Stimulated activated naive B cell treated with anti-CD40 and anti-IgM and Interleukin-4, amounts not matched to agents 10 μg/mL and 1 μg/mL and 100 μg/mL, for 72 hours (primary cell): Measurements from ENCODE around the gene CASTOR1.
A peak's percentile ranks its signal among the peaks of the same experiment; 100 is the strongest.

Experiments used
- ATAC-seq, 2 donors: fragments of 150-1000 bp; cut with Tn5 transposase; replicated peaks; 2 replicates each; pipeline ENCODE4 v1.10.0; 2021; ENCODE audit warnings: moderate library complexity in 1 of 2
- DNase-seq: peaks from one replicate; pipeline ENCODE4 v3.0.0; 2021
- H3K27ac Mint-ChIP-seq: one replicate; pipeline ENCODE4 v1.8.0; 2022; ENCODE audit warnings: mild to moderate bottlenecking, mixed read lengths
- H3K27me3 Mint-ChIP-seq, 2 donors: one replicate each; pipeline ENCODE4 v1.8.0; 2022; ENCODE audit warnings: mixed read lengths in 2 of 2
- H3K36me3 Mint-ChIP-seq, 2 donors: one replicate each; pipeline ENCODE4 v1.8.0; 2022; ENCODE audit warnings: mixed read lengths in 2 of 2, mild to moderate bottlenecking in 1 of 2
- H3K4me1 Mint-ChIP-seq, 2 donors: one replicate each; pipeline ENCODE4 v1.8.0; 2022; ENCODE audit warnings: mixed read lengths in 2 of 2, mild to moderate bottlenecking in 1 of 2
- H3K4me3 Mint-ChIP-seq, 2 donors: one replicate each; pipeline ENCODE4 v1.8.0; 2022; ENCODE audit warnings: mild to moderate bottlenecking in 2 of 2, mixed read lengths in 2 of 2, moderate library complexity in 1 of 2
- H3K9me3 Mint-ChIP-seq, 2 donors: one replicate each; pipeline ENCODE4 v1.8.0; 2022; ENCODE audit warnings: mixed read lengths in 2 of 2, mild to moderate bottlenecking in 1 of 2

The CASTOR1 gene

GRCh38 chr22:30310881-30311771, 21.8 kb upstream of the CASTOR1 start:
- no peak for DNase-seq
- H3K27me3 Mint-ChIP-seq: no peaks in the 10 kb centered on the region
- peak overlapping the region; percentile 18 to 37 for H3K4me3 Mint-ChIP-seq
- peak overlapping the region; percentile 95 for H3K27ac Mint-ChIP-seq
- H3K36me3 Mint-ChIP-seq: peaks cover 22 to 44% of the 10 kb centered on the region in 2 donors
- no peak for ATAC-seq
- H3K9me3 Mint-ChIP-seq: peaks cover 1 to 3% of the 10 kb centered on the region in 2 donors
- H3K4me1 Mint-ChIP-seq: peaks cover 86 to 100% of the 10 kb centered on the region in 2 donors

GRCh38 chr22:30309951-30310741, 20.8 kb upstream of the CASTOR1 start:
- H3K4me1 Mint-ChIP-seq: peaks cover 86 to 100% of the 10 kb centered on the region in 2 donors
- H3K9me3 Mint-ChIP-seq: peaks cover 1 to 3% of the 10 kb centered on the region in 2 donors
- peak; percentile 56 to 69 for ATAC-seq
- peaks cover 21 to 35% of the 10 kb centered on the region in 2 donors for H3K36me3 Mint-ChIP-seq
- no peak for DNase-seq
- H3K4me3 Mint-ChIP-seq: peak overlapping the region; percentile 51 to 54
- H3K27ac Mint-ChIP-seq: peak overlapping the region; percentile 95
- H3K27me3 Mint-ChIP-seq: no peaks in the 10 kb centered on the region

GRCh38 chr22:30308518-30309230, 19.4 kb upstream of the CASTOR1 start:
- no peak for DNase-seq
- Mint-ChIP-seq H3K27ac (peak overlapping the region; percentile 95), H3K27me3 (no peaks in the 10 kb centered on the region), H3K4me1 (peaks cover 85 to 100% of the 10 kb centered on the region in 2 donors), H3K36me3 (peaks cover 18 to 31% of the 10 kb centered on the region in 2 donors), H3K9me3 (peaks cover 1 to 3% of the 10 kb centered on the region in 2 donors), H3K4me3 (peak overlapping the region; percentile 42 to 47)
- peak; percentile 43 to 48 for ATAC-seq

- Mint-ChIP-seq H3K36me3 (peaks cover 21 to 34% of the 10 kb centered on the region in 2 donors), H3K4me1 (peaks cover 89 to 100% of the 10 kb centered on the region in 2 donors), H3K27ac (peak overlapping the region; percentile 95), H3K27me3 (no peaks in the 10 kb centered on the region), H3K9me3 (peaks cover 1 to 2% of the 10 kb centered on the region in 2 donors), H3K4me3 (peak overlapping the region; percentile 42 to 47)
- ATAC-seq (no peak), DNase-seq (no peak)
Measured at GRCh38 chr22:30308093-30308492, 18.8 kb upstream of the CASTOR1 start.

GRCh38 chr22:30307041-30307574, 17.8 kb upstream of the CASTOR1 start:
- H3K27me3 Mint-ChIP-seq: no peaks in the 10 kb centered on the region
- ATAC-seq: no peak
- no peak for DNase-seq
- peaks cover 88 to 100% of the 10 kb centered on the region in 2 donors for H3K4me1 Mint-ChIP-seq
- peak overlapping the region; percentile 18 to 26 for H3K4me3 Mint-ChIP-seq
- peak overlapping the region; percentile 95 for H3K27ac Mint-ChIP-seq
- peaks cover 12 to 34% of the 10 kb centered on the region in 2 donors for H3K36me3 Mint-ChIP-seq
- no peaks in the 10 kb centered on the region for H3K9me3 Mint-ChIP-seq

GRCh38 chr22:30306627-30307011, 17.3 kb upstream of the CASTOR1 start:
- Mint-ChIP-seq H3K9me3 (no peaks in the 10 kb centered on the region), H3K4me3 (peak overlapping the region; percentile 58 to 75), H3K27ac (peak overlapping the region; percentile 95), H3K36me3 (peaks cover 11 to 35% of the 10 kb centered on the region in 2 donors), H3K27me3 (no peaks in the 10 kb centered on the region), H3K4me1 (peaks cover 88 to 100% of the 10 kb centered on the region in 2 donors)
- ATAC-seq (no peak), DNase-seq (no peak)

- H3K9me3 Mint-ChIP-seq: no peaks in the 10 kb centered on the region
- H3K27ac Mint-ChIP-seq: peak overlapping the region; percentile 95
- H3K36me3 Mint-ChIP-seq: peaks cover 14 to 39% of the 10 kb centered on the region in 2 donors
- ATAC-seq (no peak), DNase-seq (no peak)
- H3K4me3 Mint-ChIP-seq: peak overlapping the region; percentile 58 to 75
- no peaks in the 10 kb centered on the region for H3K27me3 Mint-ChIP-seq
- peaks cover 88 to 100% of the 10 kb centered on the region in 2 donors for H3K4me1 Mint-ChIP-seq
Measured at GRCh38 chr22:30305906-30306626, 16.8 kb upstream of the CASTOR1 start.

GRCh38 chr22:30305519-30305905, 16.2 kb upstream of the CASTOR1 start:
- Mint-ChIP-seq H3K27ac (peak overlapping the region; percentile 95), H3K36me3 (peaks cover 18 to 40% of the 10 kb centered on the region in 2 donors), H3K9me3 (no peaks in the 10 kb centered on the region), H3K27me3 (no peaks in the 10 kb centered on the region), H3K4me1 (peaks cover 86 to 100% of the 10 kb centered on the region in 2 donors), H3K4me3 (peak overlapping the region; percentile 58 to 75)
- DNase-seq (peak; percentile 56), ATAC-seq (peak; percentile 60 to 68)

GRCh38 chr22:30304495-30305244, 15.4 kb upstream of the CASTOR1 start:
- DNase-seq (no peak), ATAC-seq (peak; percentile 70 to 78)
- Mint-ChIP-seq H3K27me3 (no peaks in the 10 kb centered on the region), H3K36me3 (peaks cover 18 to 42% of the 10 kb centered on the region in 2 donors), H3K4me1 (peaks cover 78 to 93% of the 10 kb centered on the region in 2 donors), H3K27ac (peak overlapping the region; percentile 95), H3K4me3 (peak overlapping the region; percentile 58 to 75), H3K9me3 (no peaks in the 10 kb centered on the region)

- Mint-ChIP-seq H3K9me3 (no peaks in the 10 kb centered on the region), H3K27me3 (no peaks in the 10 kb centered on the region), H3K36me3 (peaks cover 23 to 51% of the 10 kb centered on the region in 2 donors), H3K4me3 (peak overlapping the region; percentile 46 to 63), H3K27ac (peak overlapping the region; percentile 95), H3K4me1 (peaks cover 72 to 91% of the 10 kb centered on the region in 2 donors)
- DNase-seq: no peak
- no peak for ATAC-seq
Measured at GRCh38 chr22:30302810-30303138, 13.5 kb upstream of the CASTOR1 start.

GRCh38 chr22:30301995-30302809, 12.9 kb upstream of the CASTOR1 start:
- Mint-ChIP-seq H3K4me1 (peaks cover 72 to 89% of the 10 kb centered on the region in 2 donors), H3K36me3 (peaks cover 23 to 57% of the 10 kb centered on the region in 2 donors), H3K9me3 (no peaks in the 10 kb centered on the region), H3K4me3 (peak overlapping the region; percentile 16 to 63), H3K27ac (peak overlapping the region; percentile 95), H3K27me3 (no peaks in the 10 kb centered on the region)
- DNase-seq: no peak
- ATAC-seq: peak; percentile 39 to 44

GRCh38 chr22:30299322-30299721, 10.0 kb upstream of the CASTOR1 start:
- peak overlapping the region; percentile 84 for H3K27ac Mint-ChIP-seq
- ATAC-seq (no peak), DNase-seq (no peak)
- no peaks in the 10 kb centered on the region for H3K9me3 Mint-ChIP-seq
- no peak overlapping the region for H3K4me3 Mint-ChIP-seq
- peaks cover 33 to 63% of the 10 kb centered on the region in 2 donors for H3K36me3 Mint-ChIP-seq
- H3K4me1 Mint-ChIP-seq: peaks cover 47 to 61% of the 10 kb centered on the region in 2 donors
- H3K27me3 Mint-ChIP-seq: no peaks in the 10 kb centered on the region
